Activated T-cell treated with anti-CD3 and anti-CD28 coated beads, Interleukin-2, amount 50 U/mL, for 24 hours (primary cell): ENCODE data around the gene HOXC10.

Experiments used
- DNase-seq: peaks from one replicate; pipeline ENCODE4 v3.0.0-alpha.2; 2020
- H3K27ac Mint-ChIP-seq: 2 replicates; pipeline ENCODE4 v1.8.0; 2020; ENCODE audit warnings: mild to moderate bottlenecking, mixed read lengths
- H3K27me3 Mint-ChIP-seq: 2 replicates; pipeline ENCODE4 v1.8.0; 2020; ENCODE audit warnings: mixed read lengths
- H3K36me3 Mint-ChIP-seq: 2 replicates; pipeline ENCODE4 v1.8.0; 2020; ENCODE audit warnings: low read depth, mixed read lengths
- H3K4me1 Mint-ChIP-seq: 2 replicates; pipeline ENCODE4 v1.8.0; 2020; ENCODE audit warnings: low read depth, mixed read lengths
- H3K4me3 Mint-ChIP-seq: 2 replicates; pipeline ENCODE4 v1.8.0; 2020; ENCODE audit warnings: mild to moderate bottlenecking, moderate library complexity, mixed read lengths
- H3K9me3 Mint-ChIP-seq: 2 replicates; pipeline ENCODE4 v1.8.0; 2020; ENCODE audit warnings: mixed read lengths

The HOXC10 gene

GRCh38 chr12:54003625-54004024 lies 18.7 kb downstream of the HOXC10 start:
- no peak overlapping the region for H3K4me3 Mint-ChIP-seq
- H3K36me3 Mint-ChIP-seq = no peaks in the 10 kb centered on the region
- no peak for DNase-seq
- no peak overlapping the region for H3K27ac Mint-ChIP-seq
- peaks cover 26% of the 10 kb centered on the region for H3K4me1 Mint-ChIP-seq
- no peaks in the 10 kb centered on the region for H3K9me3 Mint-ChIP-seq
- peaks cover 100% of the 10 kb centered on the region for H3K27me3 Mint-ChIP-seq

GRCh38 chr12:54004063-54004840 lies 19.3 kb downstream of the HOXC10 start:
- Mint-ChIP-seq H3K36me3 (no peaks in the 10 kb centered on the region), H3K27ac (no peak overlapping the region), H3K4me1 (peaks cover 28% of the 10 kb centered on the region), H3K4me3 (no peak overlapping the region), H3K9me3 (no peaks in the 10 kb centered on the region), H3K27me3 (peaks cover 98% of the 10 kb centered on the region)
- DNase-seq = no peak

- H3K36me3 Mint-ChIP-seq = no peaks in the 10 kb centered on the region
Measured at GRCh38 chr12:54004841-54005530, 20.0 kb downstream of the HOXC10 start.

GRCh38 chr12:54005531-54005852 lies 20.5 kb downstream of the HOXC10 start:
- Mint-ChIP-seq H3K4me1 (peaks cover 31% of the 10 kb centered on the region), H3K4me3 (no peak overlapping the region), H3K27ac (no peak overlapping the region), H3K36me3 (no peaks in the 10 kb centered on the region), H3K9me3 (no peaks in the 10 kb centered on the region), H3K27me3 (peaks cover 98% of the 10 kb centered on the region)
- DNase-seq = no peak

More at GRCh38 chr12:54004841-54005530, 20.0 kb downstream of the HOXC10 start:
- H3K27me3 Mint-ChIP-seq = peaks cover 98% of the 10 kb centered on the region
- H3K9me3 Mint-ChIP-seq = no peaks in the 10 kb centered on the region
- H3K4me1 Mint-ChIP-seq = peaks cover 34% of the 10 kb centered on the region
- H3K4me3 Mint-ChIP-seq = no peak overlapping the region
- H3K27ac Mint-ChIP-seq = no peak overlapping the region
- DNase-seq = no peak

- H3K27me3 Mint-ChIP-seq = peaks cover 98% of the 10 kb centered on the region
- peak overlapping the region; percentile 73 for H3K4me3 Mint-ChIP-seq
- peak; percentile 91 for DNase-seq
- no peaks in the 10 kb centered on the region for H3K36me3 Mint-ChIP-seq
- no peak overlapping the region for H3K27ac Mint-ChIP-seq
- peaks cover 32% of the 10 kb centered on the region for H3K4me1 Mint-ChIP-seq
- H3K9me3 Mint-ChIP-seq = no peaks in the 10 kb centered on the region
Measured at GRCh38 chr12:54005853-54006558, 21.1 kb downstream of the HOXC10 start.

- H3K36me3 Mint-ChIP-seq = no peaks in the 10 kb centered on the region
- H3K27ac Mint-ChIP-seq = no peak overlapping the region
- H3K27me3 Mint-ChIP-seq = peaks cover 98% of the 10 kb centered on the region
Measured at GRCh38 chr12:54006559-54007220, 21.7 kb downstream of the HOXC10 start.

GRCh38 chr12:54007538-54008259 lies 22.8 kb downstream of the HOXC10 start:
- H3K27ac Mint-ChIP-seq = no peak overlapping the region
- no peaks in the 10 kb centered on the region for H3K36me3 Mint-ChIP-seq

More at GRCh38 chr12:54006559-54007220, 21.7 kb downstream of the HOXC10 start:
- Mint-ChIP-seq H3K4me1 (peaks cover 38% of the 10 kb centered on the region), H3K4me3 (peak overlapping the region; percentile 73), H3K9me3 (no peaks in the 10 kb centered on the region)
- DNase-seq = no peak

GRCh38 chr12:54008260-54008552 lies 23.3 kb downstream of the HOXC10 start:
- peaks cover 98% of the 10 kb centered on the region for H3K27me3 Mint-ChIP-seq
- no peak overlapping the region for H3K4me3 Mint-ChIP-seq
- H3K27ac Mint-ChIP-seq = no peak overlapping the region
- H3K9me3 Mint-ChIP-seq = no peaks in the 10 kb centered on the region
- DNase-seq = no peak
- H3K36me3 Mint-ChIP-seq = no peaks in the 10 kb centered on the region
- H3K4me1 Mint-ChIP-seq = peaks cover 32% of the 10 kb centered on the region

More at GRCh38 chr12:54007538-54008259, 22.8 kb downstream of the HOXC10 start:
- Mint-ChIP-seq H3K4me1 (peaks cover 34% of the 10 kb centered on the region), H3K27me3 (peaks cover 98% of the 10 kb centered on the region), H3K4me3 (no peak overlapping the region), H3K9me3 (no peaks in the 10 kb centered on the region)
- no peak for DNase-seq

- H3K27me3 Mint-ChIP-seq = peaks cover 98% of the 10 kb centered on the region
- peaks cover 33% of the 10 kb centered on the region for H3K4me1 Mint-ChIP-seq
- no peak for DNase-seq
- H3K9me3 Mint-ChIP-seq = no peaks in the 10 kb centered on the region
- H3K36me3 Mint-ChIP-seq = no peaks in the 10 kb centered on the region
- H3K27ac Mint-ChIP-seq = peak overlapping the region; percentile 52
- H3K4me3 Mint-ChIP-seq = peak overlapping the region; percentile 48
Measured at GRCh38 chr12:54009171-54010052, 24.5 kb downstream of the HOXC10 start.

- no peak for DNase-seq
- no peaks in the 10 kb centered on the region for H3K9me3 Mint-ChIP-seq
- H3K36me3 Mint-ChIP-seq = no peaks in the 10 kb centered on the region
- H3K27ac Mint-ChIP-seq = no peak overlapping the region
- peaks cover 98% of the 10 kb centered on the region for H3K27me3 Mint-ChIP-seq
- H3K4me3 Mint-ChIP-seq = no peak overlapping the region
- H3K4me1 Mint-ChIP-seq = peaks cover 38% of the 10 kb centered on the region
Measured at GRCh38 chr12:54010053-54010971, 25.4 kb downstream of the HOXC10 start.

GRCh38 chr12:54010972-54011664 lies 26.2 kb downstream of the HOXC10 start:
- Mint-ChIP-seq H3K4me3 (no peak overlapping the region), H3K27ac (no peak overlapping the region), H3K27me3 (peaks cover 98% of the 10 kb centered on the region)

More at GRCh38 chr12:54010972-54011664, 26.2 kb downstream of the HOXC10 start:
- Mint-ChIP-seq H3K9me3 (no peaks in the 10 kb centered on the region), H3K4me1 (peaks cover 34% of the 10 kb centered on the region), H3K36me3 (no peaks in the 10 kb centered on the region)
- DNase-seq = no peak
